ENCODE data around the gene CHTOP. TPM values are rescaled to one million over a fixed set of nuclear protein-coding genes. Genes with fewer than 3 reads are reported as not detected.
A peak's percentile ranks its signal among the peaks of the same experiment; 100 is the strongest.
"Not testable (repeated sequence)": the region's sequence is repeated elsewhere in the genome, so short reads cannot be mapped to it uniquely, and the experiment has no call there.

CHTOP gene
- total and polyA plus RNA-seq, 2 experiments from 2014 or later = 73.4 to 97.8 TPM

GRCh38 chr1:153670859-153671627 is 37.2 kb downstream of the CHTOP start, which contains the start of gene ILF2:
Gene ILF2, minus strand, starts transcription at chr1:153670993. Its CDS starts 71 bp downstream, at chr1:153670922.
- no peak within 1 kb of the TSS; the same call in 1 of the 2 replicates for H2AFZ ChIP-seq
- peaks cover 34% of the 10 kb centered on the region for H3K79me2 ChIP-seq (replicated peaks; ENCODE audit: insufficient read depth)
- Mint-ChIP-seq H3K4me3 (no peak within 1 kb of the TSS), H3K27me3 (ENCODE audit: insufficient read depth, low read depth, poor library complexity) (peaks cover 8% of the 10 kb centered on the region), H3K4me1 (peaks cover 12% of the 10 kb centered on the region; the same call in 2 of the 3 replicates), H3K9me3 (no peaks in the 10 kb centered on the region; the same call in 2 of the 3 replicates), H3K27ac (no peak within 1 kb of the TSS), H3K36me3 (ENCODE audit: low read depth) (peaks cover 44% of the 10 kb centered on the region)
- no peaks in the 10 kb centered on the region for H3K9me2 ChIP-seq (ENCODE audit: insufficient read depth)
- no peaks in the 10 kb centered on the region for H3K27me3 ChIP-seq (ENCODE audit: insufficient read depth)
- H4K20me1 ChIP-seq (replicated peaks; ENCODE audit: insufficient read depth) = peaks cover 8% of the 10 kb centered on the region
- peak; percentile 100 for DNase-seq (ENCODE audit: low spot score)
- H3K36me3 ChIP-seq (ENCODE audit: insufficient read depth) = peaks cover 36% of the 10 kb centered on the region
- peak within 1 kb of the TSS; percentile 65 for H3K27ac ChIP-seq (ENCODE audit: low read depth)
- TF ChIP-seq POLR2AphosphoS5 (IDR thresholded peaks at IDR 0.05; ENCODE audit: low read depth) (peak; percentile 94), ZNF114 (CRISPR knock-in tag; IDR thresholded peaks at IDR 0.05) (no peak), CREB1 (CRISPR knock-in tag; IDR thresholded peaks at IDR 0.05; ENCODE audit: low read depth) (peak; percentile 89), STAT1 (IDR thresholded peaks at IDR 0.05; ENCODE audit: unreplicated experiment) (no peak), ETS1 (IDR thresholded peaks at IDR 0.05) (peak; percentile 69), CTCF (conservative IDR thresholded peaks at IDR 0.05; ENCODE audit: low read depth in 2 of 2) (peak in 1 of 2 experiments; percentile 16; a peak in 1 of 4 replicates)
- H3K4me3 ChIP-seq = peak within 1 kb of the TSS; percentile 97
- H3K4me2 ChIP-seq = peak within 1 kb of the TSS; percentile 91
- peaks cover 4% of the 10 kb centered on the region; the same call in 1 of the 2 replicates for H3K4me1 ChIP-seq (ENCODE audit: insufficient read depth)
- H3F3A ChIP-seq (replicated peaks; ENCODE audit: low read depth) = peaks cover 36% of the 10 kb centered on the region
- ATAC-seq = peak; percentile 93

GRCh38 chr1:153671628-153672353 is 37.9 kb downstream of the CHTOP start:
- Histone ChIP-seq H3K79me2 (replicated peaks; ENCODE audit: insufficient read depth) (peaks cover 34% of the 10 kb centered on the region), H3F3A (replicated peaks; ENCODE audit: low read depth) (peaks cover 30% of the 10 kb centered on the region), H3K4me2 (peak overlapping the region; percentile 71), H3K27ac (ENCODE audit: low read depth) (peak overlapping the region; percentile 18), H2AFZ (peak overlapping the region; percentile 48; the same call in 1 of the 2 replicates), H3K36me3 (ENCODE audit: insufficient read depth) (peaks cover 29% of the 10 kb centered on the region), H3K4me3 (peak overlapping the region; percentile 57)
- not testable (repeated sequence) for H3K9me2 ChIP-seq (ENCODE audit: insufficient read depth); H3K27ac Mint-ChIP-seq; H3K9me3 Mint-ChIP-seq; H3K27me3 ChIP-seq (ENCODE audit: insufficient read depth); DNase-seq (ENCODE audit: low spot score); H3K27me3 Mint-ChIP-seq (ENCODE audit: insufficient read depth, low read depth, poor library complexity); H4K20me1 ChIP-seq (replicated peaks; ENCODE audit: insufficient read depth); H3K4me3 Mint-ChIP-seq; H3K4me1 ChIP-seq (ENCODE audit: insufficient read depth)
- peak; percentile 39 for ATAC-seq
- H3K36me3 Mint-ChIP-seq (ENCODE audit: low read depth) = peaks cover 36% of the 10 kb centered on the region
- peak; percentile 4 to 25; a peak in 2 of 4 replicates for TF ChIP-seq CTCF (conservative IDR thresholded peaks at IDR 0.05; ENCODE audit: low read depth in 2 of 2)
- H3K4me1 Mint-ChIP-seq = peaks cover 12% of the 10 kb centered on the region; the same call in 2 of the 3 replicates
